Pancreas (tissue), 10 donors: ENCODE measurements around the gene PLVAP. TPM values are rescaled to one million over a fixed set of nuclear protein-coding genes. Genes with fewer than 3 reads are reported as not detected.

Experiments
- ATAC-seq, 4 donors: fragments of 200-7000 bp; cut with Tn5 transposase; one replicate each; pipeline versions ENCODE4 v1.8.0 to v1.9.1; 2020; ENCODE audit warnings: mild to moderate bottlenecking in 4 of 4, moderate library complexity in 4 of 4
- DNase-seq, 6 donors: peaks; one replicate each; pipeline ENCODE4 v3.0.0-alpha.2; 2020
- FAIRE-seq: peaks from 2 replicates; lab custom pipeline; 2012; peaks lifted over from hg19 to GRCh38; lab: Jason Lieb, UNC
- H3K27ac ChIP-seq, 4 donors: fragments of 200-600 bp; sonication (generic); 1 replicate in 3 of 4; 2 replicates in 1 of 4; pipeline versions ENCODE4 v1.5.0 to v1.8.0; 2020
- H3K27me3 ChIP-seq, 4 donors: fragments of 200-600 bp; one replicate each; pipeline ENCODE4 v1.8.0; 2021
- H3K36me3 ChIP-seq, 3 donors: fragments of 200-600 bp; sonication (generic) in 1 of 3; one replicate each; pipeline versions ENCODE4 v1.5.0 to v1.8.0; 2020 to 2021
- H3K4me1 ChIP-seq, 3 donors: fragments of 200-600 bp; one replicate each; pipeline ENCODE4 v1.8.0; 2021
- H3K4me3 ChIP-seq, 4 donors: fragments of 200-600 bp; sonication (generic) in 2 of 4; one replicate each; pipeline versions ENCODE4 v1.5.0 to v1.8.0; 2020 to 2021
- H3K9me3 ChIP-seq, 4 donors: fragments of 200-600 bp; one replicate each; pipeline ENCODE4 v1.8.0; 2021
- WGBS, 2 donors: extraction: QIAGEN DNeasy Blood & Tissue Kit; methylation state at CpG; one replicate each; pipeline ENCODE4 v1.1.7; 2013; 5-methylcytosine and 5-hydroxymethylcytosine counted together
- intact Hi-C, 3 donors: fragments of 100-400 bp; cut with DNase I; formaldehyde crosslinking; loops; one replicate each; pipeline versions ENCODE4 v1.11.1 to v1.14.2; 2022
- polyA plus RNA-seq, 2 donors: library from polyadenylated mRNA; stranded (reverse); fragments of 200-250 nt; gene quantifications; one replicate each; pipeline ENCODE4 v1.2.3, GENCODE V29; 2013
- total RNA-seq, 6 donors: library from RNA; stranded (reverse); fragmentation: NEBNext Ultra II Directional in 4 of 6; extraction: Animal tissue kit (Norgen Biotek cat#: 25700) in 4 of 6; gene quantifications; one replicate each; pipeline versions ENCODE4 v1.2.1 to v1.2.4, GENCODE V29; 2021 to 2023
- TF ChIP-seq, protein P1 (sequence below), 4 donors: fragments of 200-600 bp; sonication (generic) in 3 of 4; IDR thresholded peaks; one replicate each; pipeline versions ENCODE4 v1.5.0 to v1.8.0; 2021; ENCODE audit warnings: antibody characterized with exemption in 4 of 4
- donor health status: healthy with polysubstance abuse.
- donor health status: DM: no; HTN: no; CAD: no; lungs with moderate emphysema.
- donor health status: DM: no; HTN: no; CAD: no.
- donor health status: control.
- donor health status: control.
- donor health status: Bipolar disorder and iron deficiency.
- donor health status: DM: yes; HTN: yes; CAD: no.
- donor health status: DM: no; HTN: no; CAD: no.
- donor health status: DM: no; HTN: no; CAD: no.
- donor health status: DM: yes; HTN: yes; CAD: no.

Gene PLVAP, protein sequence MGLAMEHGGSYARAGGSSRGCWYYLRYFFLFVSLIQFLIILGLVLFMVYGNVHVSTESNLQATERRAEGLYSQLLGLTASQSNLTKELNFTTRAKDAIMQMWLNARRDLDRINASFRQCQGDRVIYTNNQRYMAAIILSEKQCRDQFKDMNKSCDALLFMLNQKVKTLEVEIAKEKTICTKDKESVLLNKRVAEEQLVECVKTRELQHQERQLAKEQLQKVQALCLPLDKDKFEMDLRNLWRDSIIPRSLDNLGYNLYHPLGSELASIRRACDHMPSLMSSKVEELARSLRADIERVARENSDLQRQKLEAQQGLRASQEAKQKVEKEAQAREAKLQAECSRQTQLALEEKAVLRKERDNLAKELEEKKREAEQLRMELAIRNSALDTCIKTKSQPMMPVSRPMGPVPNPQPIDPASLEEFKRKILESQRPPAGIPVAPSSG
- total RNA-seq (10 to 100 TPM; 32.0 to 86.5 (median 58.4) TPM), polyA plus RNA-seq (10 to 100 TPM; 70.5 to 87.6 TPM)

DNA sequence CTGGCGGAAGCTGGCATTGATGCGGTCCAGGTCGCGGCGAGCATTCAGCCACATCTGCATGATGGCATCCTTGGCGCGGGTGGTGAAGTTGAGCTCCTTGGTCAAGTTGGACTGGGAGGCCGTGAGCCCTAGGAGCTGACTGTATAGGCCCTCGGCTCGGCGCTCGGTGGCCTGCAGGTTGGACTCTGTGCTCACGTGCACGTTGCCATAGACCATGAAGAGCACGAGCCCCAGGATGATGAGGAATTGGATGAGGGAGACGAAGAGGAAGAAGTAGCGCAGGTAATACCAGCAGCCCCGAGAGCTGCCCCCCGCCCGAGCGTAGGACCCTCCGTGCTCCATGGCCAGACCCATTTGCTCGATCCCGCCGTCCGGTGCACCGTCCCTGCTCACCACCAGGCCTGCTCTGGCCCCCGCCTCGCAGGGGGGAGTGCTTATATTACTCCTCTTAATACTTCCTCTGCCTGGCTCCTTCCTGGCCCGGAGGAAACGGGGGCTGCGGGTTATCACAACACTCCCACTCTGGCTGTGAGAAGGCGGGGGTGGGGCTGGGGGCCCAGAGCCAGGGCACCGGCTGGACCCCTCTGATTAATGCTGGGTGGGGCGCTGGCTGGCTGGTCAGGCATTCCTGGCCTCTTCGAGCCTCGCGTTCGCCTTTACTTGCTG, at the start of gene PLVAP:
Gene PLVAP (minus strand): TSS at position 408 of the 666 bp plus-strand sequence. CDS start 54 bp downstream, at position 354.
- Histone ChIP-seq H3K36me3 (no peaks in the 10 kb centered on the region), H3K27me3 (no peaks in the 10 kb centered on the region), H3K27ac (no peak within 1 kb of the TSS), H3K9me3 (no peaks in the 10 kb centered on the region), H3K4me3 (no peak within 1 kb of the TSS), H3K4me1 (no peaks in the 10 kb centered on the region)
- 50 to 56% methylated on average over 39 of the region's 39 CpGs for WGBS, 2 donors
- DNase-seq (no peak), ATAC-seq (no peak), FAIRE-seq (no peak)
- intact Hi-C loops, result no loop called here
- TF ChIP-seq, protein P1, sequence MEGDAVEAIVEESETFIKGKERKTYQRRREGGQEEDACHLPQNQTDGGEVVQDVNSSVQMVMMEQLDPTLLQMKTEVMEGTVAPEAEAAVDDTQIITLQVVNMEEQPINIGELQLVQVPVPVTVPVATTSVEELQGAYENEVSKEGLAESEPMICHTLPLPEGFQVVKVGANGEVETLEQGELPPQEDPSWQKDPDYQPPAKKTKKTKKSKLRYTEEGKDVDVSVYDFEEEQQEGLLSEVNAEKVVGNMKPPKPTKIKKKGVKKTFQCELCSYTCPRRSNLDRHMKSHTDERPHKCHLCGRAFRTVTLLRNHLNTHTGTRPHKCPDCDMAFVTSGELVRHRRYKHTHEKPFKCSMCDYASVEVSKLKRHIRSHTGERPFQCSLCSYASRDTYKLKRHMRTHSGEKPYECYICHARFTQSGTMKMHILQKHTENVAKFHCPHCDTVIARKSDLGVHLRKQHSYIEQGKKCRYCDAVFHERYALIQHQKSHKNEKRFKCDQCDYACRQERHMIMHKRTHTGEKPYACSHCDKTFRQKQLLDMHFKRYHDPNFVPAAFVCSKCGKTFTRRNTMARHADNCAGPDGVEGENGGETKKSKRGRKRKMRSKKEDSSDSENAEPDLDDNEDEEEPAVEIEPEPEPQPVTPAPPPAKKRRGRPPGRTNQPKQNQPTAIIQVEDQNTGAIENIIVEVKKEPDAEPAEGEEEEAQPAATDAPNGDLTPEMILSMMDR (IDR thresholded peaks at IDR 0.05), result no peak

DNA sequence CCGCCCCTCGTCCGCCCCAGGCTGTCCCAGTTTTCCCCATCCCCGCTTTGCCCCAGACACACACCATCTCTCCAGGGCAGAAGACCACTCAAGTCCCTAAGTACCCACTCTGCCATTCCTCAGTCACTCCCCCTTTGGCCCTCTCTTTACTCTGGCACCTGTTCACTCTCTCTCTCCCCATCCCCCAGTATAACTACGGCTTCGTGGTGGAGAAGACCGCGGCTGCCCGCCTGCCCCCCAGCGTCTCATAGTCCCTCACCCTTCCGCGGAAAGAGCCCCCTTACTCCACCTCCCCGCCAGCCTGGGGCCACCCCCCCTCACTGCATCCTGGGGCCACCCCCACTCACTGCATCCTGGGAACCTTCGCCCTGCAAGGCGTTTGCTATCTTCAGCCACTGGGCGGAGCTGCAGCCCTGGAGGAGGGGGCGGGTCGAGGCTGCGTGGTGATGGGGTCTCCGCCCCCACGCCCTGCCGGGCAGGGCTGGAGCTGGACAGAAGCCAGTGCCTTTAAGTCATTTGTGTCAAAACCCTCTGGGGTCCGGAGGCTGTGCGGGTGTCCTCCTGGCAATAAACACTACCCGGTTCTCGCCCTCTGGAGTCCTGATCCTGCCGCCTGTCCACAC, 47.7 kb upstream of the PLVAP start:
- DNase-seq (peak in 1 of 6 donors; percentile 39), FAIRE-seq (no peak), ATAC-seq (peak in 2 of 4 donors; percentile 17 to 32)
- H3K4me3 ChIP-seq, result no peak overlapping the region
- H3K27ac ChIP-seq, result no peak overlapping the region
- WGBS, 2 donors, result 37 to 47% methylated on average over 24 to 27 of the region's 27 CpGs
- TF ChIP-seq, protein P1 (IDR thresholded peaks at IDR 0.05), result no peak
- no peaks in the 10 kb centered on the region for H3K4me1 ChIP-seq
- intact Hi-C loops, result no loop called here
- H3K36me3 ChIP-seq, result peaks cover 0 to 3% (median 0%) of the 10 kb centered on the region in 3 donors
- H3K9me3 ChIP-seq, result no peaks in the 10 kb centered on the region
- H3K27me3 ChIP-seq, result no peaks in the 10 kb centered on the region

- intact Hi-C loops, result no loop called here
- FAIRE-seq, result no peak
- H3K27me3 ChIP-seq, result no peaks in the 10 kb centered on the region
- DNase-seq, result peak in 1 of 6 donors; percentile 76
- H3K4me3 ChIP-seq, result no peak overlapping the region
- H3K27ac ChIP-seq, result no peak overlapping the region
- no peaks in the 10 kb centered on the region for H3K9me3 ChIP-seq
- peaks cover 0 to 3% (median 0%) of the 10 kb centered on the region in 3 donors for H3K36me3 ChIP-seq
- WGBS, 2 donors, result 92 to 95% methylated on average over 20 of the region's 20 CpGs
- TF ChIP-seq, protein P1 (IDR thresholded peaks at IDR 0.05), result no peak
- no peak for ATAC-seq
- peaks cover 0 to 5% (median 0%) of the 10 kb centered on the region in 3 donors for H3K4me1 ChIP-seq
These were observed 46.5 kb upstream of the PLVAP start for GRCh38 chr19:17423429-17424208.

DNA sequence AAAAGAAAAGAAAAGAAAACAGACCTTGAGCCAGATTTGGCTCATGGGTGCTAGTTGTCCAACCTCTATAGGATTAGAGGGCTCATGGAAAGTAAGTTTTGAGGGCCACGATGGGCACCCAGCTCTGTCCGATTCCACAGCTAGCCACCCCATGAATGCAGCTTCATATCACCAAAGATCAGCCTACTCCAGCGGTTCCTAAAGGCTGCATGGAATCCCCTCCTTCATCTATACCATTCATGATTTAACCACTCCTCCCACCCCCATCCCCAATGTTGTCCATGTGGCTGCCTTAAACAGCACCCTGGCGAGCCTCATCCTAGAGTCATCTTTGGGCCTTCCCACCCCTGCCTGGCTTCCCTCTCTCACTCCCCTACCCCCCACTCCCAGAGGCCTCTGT, 44.8 kb upstream of the PLVAP start:
- no peaks in the 10 kb centered on the region for H3K27me3 ChIP-seq
- intact Hi-C loops, result no loop called here
- no peak for FAIRE-seq
- H3K36me3 ChIP-seq, result peaks cover 0 to 3% (median 0%) of the 10 kb centered on the region in 3 donors
- no peak overlapping the region for H3K4me3 ChIP-seq
- DNase-seq, result no peak
- no peak for ATAC-seq
- H3K27ac ChIP-seq, result no peak overlapping the region
- H3K4me1 ChIP-seq, result peaks cover 0 to 5% (median 0%) of the 10 kb centered on the region in 3 donors
- WGBS, 2 donors, result 97% methylated on average over 4 of the region's 4 CpGs
- TF ChIP-seq, protein P1 (IDR thresholded peaks at IDR 0.05), result no peak
- no peaks in the 10 kb centered on the region for H3K9me3 ChIP-seq
